HG03442 (cell line): ENCODE results near the gene SLC6A17.
A peak's percentile ranks its signal among the peaks of the same experiment; 100 is the strongest.

ENCODE experiments used
- ATAC-seq: cut with Tn5 transposase; IDR thresholded peaks from one replicate; pipeline ENCODE4 v1.9.1; 2021; ENCODE audit warnings: mild to moderate bottlenecking, moderate library complexity; ENCODE audit not compliant: unreplicated experiment

The SLC6A17 gene

GRCh38 chr1:110237386-110238152 lies 87.3 kb downstream of the SLC6A17 start:
- peak; percentile 45 for ATAC-seq

GRCh38 chr1:110239441-110240430 lies 89.4 kb downstream of the SLC6A17 start:
- no peak for ATAC-seq

- ATAC-seq = no peak
These were observed 90.3 kb downstream of the SLC6A17 start for GRCh38 chr1:110240476-110241210.

- ATAC-seq = no peak
These were observed 91.2 kb downstream of the SLC6A17 start for GRCh38 chr1:110241516-110241915.

- no peak for ATAC-seq
These were observed 91.8 kb downstream of the SLC6A17 start for GRCh38 chr1:110242062-110242461.

GRCh38 chr1:110242731-110243130 lies 92.4 kb downstream of the SLC6A17 start:
- no peak for ATAC-seq

- peak; percentile 8 for ATAC-seq
These were observed 92.9 kb downstream of the SLC6A17 start for GRCh38 chr1:110243146-110243545.

GRCh38 chr1:110243574-110243973 lies 93.3 kb downstream of the SLC6A17 start:
- peak; percentile 54 for ATAC-seq

GRCh38 chr1:110245876-110246620 lies 95.8 kb downstream of the SLC6A17 start:
- no peak for ATAC-seq

GRCh38 chr1:110248746-110249145 lies 98.5 kb downstream of the SLC6A17 start:
- no peak for ATAC-seq

GRCh38 chr1:110249256-110249655 lies 99.0 kb downstream of the SLC6A17 start:
- ATAC-seq = no peak

GRCh38 chr1:110250008-110250407 lies 99.7 kb downstream of the SLC6A17 start:
- ATAC-seq = no peak

GRCh38 chr1:110250749-110251148 lies 100.5 kb downstream of the SLC6A17 start:
- ATAC-seq = no peak
